GM18499 (cell line): Measurements from ENCODE around the gene NT5C1B.

Source experiments
- ATAC-seq: cut with Tn5 transposase; IDR thresholded peaks from one replicate; pipeline ENCODE4 v1.9.1; 2021; ENCODE audit warnings: moderate number of reproducible peaks; ENCODE audit not compliant: insufficient read depth, unreplicated experiment

NT5C1B gene

GRCh38 chr2:18600255-18600613 lies 10.9 kb upstream of the NT5C1B start:
- ATAC-seq, result peak; percentile 45

GRCh38 chr2:18599509-18600254 lies 10.3 kb upstream of the NT5C1B start:
- ATAC-seq, result no peak

GRCh38 chr2:18598848-18599484 lies 9.6 kb upstream of the NT5C1B start:
- ATAC-seq, result no peak

GRCh38 chr2:18597618-18598017 lies 8.2 kb upstream of the NT5C1B start:
- no peak for ATAC-seq

- no peak for ATAC-seq
These were observed 7.6 kb upstream of the NT5C1B start for GRCh38 chr2:18596993-18597392.

- ATAC-seq, result no peak
These were observed 4.1 kb upstream of the NT5C1B start for GRCh38 chr2:18593496-18593895.

GRCh38 chr2:18592372-18592771 lies 3.0 kb upstream of the NT5C1B start:
- ATAC-seq, result no peak

GRCh38 chr2:18588802-18589201 lies 567 bp downstream of the NT5C1B start:
- ATAC-seq, result no peak

GRCh38 chr2:18588049-18588448 lies 1.3 kb downstream of the NT5C1B start:
- ATAC-seq, result no peak

- ATAC-seq, result no peak
These were observed 3.8 kb downstream of the NT5C1B start for GRCh38 chr2:18585526-18585925.

GRCh38 chr2:18584608-18584954 lies 4.8 kb downstream of the NT5C1B start:
- no peak for ATAC-seq

- ATAC-seq, result no peak
These were observed 5.3 kb downstream of the NT5C1B start for GRCh38 chr2:18583905-18584607.

GRCh38 chr2:18580606-18581005 lies 8.8 kb downstream of the NT5C1B start:
- no peak for ATAC-seq

GRCh38 chr2:18578033-18578432 lies 11.3 kb downstream of the NT5C1B start:
- no peak for ATAC-seq

- no peak for ATAC-seq
These were observed 23.1 kb downstream of the NT5C1B start for GRCh38 chr2:18566145-18566769.

GRCh38 chr2:18560797-18561085 lies 28.6 kb downstream of the NT5C1B start:
- no peak for ATAC-seq

GRCh38 chr2:18560031-18560796 lies 29.2 kb downstream of the NT5C1B start, which contains the start of gene RDH14:
Gene RDH14, minus strand, starts transcription at chr2:18560653. Its CDS starts 81 bp downstream, at chr2:18560572.
- peak; percentile 96 for ATAC-seq

GRCh38 chr2:18559531-18560030 lies 29.8 kb downstream of the NT5C1B start:
- ATAC-seq, result no peak

GRCh38 chr2:18558458-18558857 lies 30.9 kb downstream of the NT5C1B start:
- no peak for ATAC-seq

GRCh38 chr2:18557121-18557520 lies 32.2 kb downstream of the NT5C1B start:
- ATAC-seq, result no peak
